Neuronal stem cell (in vitro differentiated cells): ENCODE measurements around the gene OSER1.

Source experiments
- DNase-seq: peaks from one replicate; pipeline ENCODE4 v3.0.0-alpha.2; 2013; ENCODE audit warnings: low spot score
- H2AFZ ChIP-seq: one replicate; pipeline ENCODE4 v1.6.1; 2013; ENCODE audit warnings: mild to moderate bottlenecking, low read length, inconsistent platforms
- H2AK5ac ChIP-seq: 2 replicates; pipeline ENCODE4 v1.6.1; 2013; ENCODE audit warnings: low read depth, mild to moderate bottlenecking, inconsistent platforms, low read length, moderate library complexity, mixed read lengths
- H2BK120ac ChIP-seq: 2 replicates; pipeline ENCODE4 v1.6.1; 2013; ENCODE audit warnings: low read depth, mild to moderate bottlenecking, inconsistent platforms, low read length, moderate library complexity, mixed read lengths
- H2BK12ac ChIP-seq: one replicate; pipeline ENCODE4 v1.6.1; 2013; ENCODE audit warnings: low read length, inconsistent platforms
- H2BK15ac ChIP-seq: 2 replicates; pipeline ENCODE4 v1.6.1; 2013; ENCODE audit warnings: mild to moderate bottlenecking, low read length, inconsistent platforms, mixed read lengths
- H2BK5ac ChIP-seq: one replicate; pipeline ENCODE4 v1.6.1; 2013; ENCODE audit warnings: inconsistent platforms, mild to moderate bottlenecking, low read length, moderate library complexity
- H3K14ac ChIP-seq: one replicate; pipeline ENCODE4 v1.6.1; 2013; ENCODE audit warnings: low read length, inconsistent platforms
- H3K18ac ChIP-seq: 2 replicates; pipeline ENCODE4 v1.6.1; 2013; ENCODE audit warnings: low read length, inconsistent platforms
- H3K23ac ChIP-seq: 2 replicates; pipeline ENCODE4 v1.6.1; 2013; ENCODE audit warnings: low read depth, mild to moderate bottlenecking, mixed read lengths, low read length, inconsistent platforms; ENCODE audit not compliant: poor library complexity
- H3K27ac ChIP-seq: replicated peaks from 3 replicates; pipeline ENCODE4 v1.5.1; 2013; ENCODE audit warnings: low read length, inconsistent platforms
- H3K27me3 ChIP-seq, 3 experiments: 2 replicates each; pipeline ENCODE4 v1.6.1; 2013; ENCODE audit warnings: low read length in 3 of 3, mild to moderate bottlenecking in 2 of 3, inconsistent platforms in 1 of 3, low read depth in 1 of 3, mixed read lengths in 1 of 3, moderate library complexity in 1 of 3; ENCODE audit not compliant: control insufficient read depth in 3 of 3, insufficient read depth in 3 of 3
- H3K36me3 ChIP-seq, 2 donors: replicated peaks in 1 of 2; 2 replicates each; pipeline ENCODE4 v1.6.1; 2013; ENCODE audit warnings: low read length in 2 of 2; ENCODE audit not compliant: control insufficient read depth in 2 of 2, insufficient read depth in 2 of 2
- H3K4ac ChIP-seq: 2 replicates; pipeline ENCODE4 v1.6.1; 2013; ENCODE audit warnings: inconsistent platforms, mild to moderate bottlenecking, low read length, moderate library complexity
- H3K4me1 ChIP-seq, 2 donors: 1 replicate in 1 of 2; 2 replicates in 1 of 2; pipeline ENCODE4 v1.6.1; 2013; ENCODE audit warnings: low read length in 2 of 2, low read depth in 1 of 2; ENCODE audit not compliant: control insufficient read depth in 2 of 2, insufficient read depth in 1 of 2
- H3K4me2 ChIP-seq: one replicate; pipeline ENCODE4 v1.6.1; 2013; ENCODE audit warnings: mild to moderate bottlenecking, low read length, inconsistent platforms; ENCODE audit not compliant: insufficient read depth, poor library complexity, severe bottlenecking
- H3K4me3 ChIP-seq, 2 donors: 2 replicates each; pipeline ENCODE4 v1.5.1; 2013; ENCODE audit warnings: low read length in 2 of 2, mild to moderate bottlenecking in 2 of 2, inconsistent platforms in 1 of 2, moderate library complexity in 1 of 2
- H3K79me1 ChIP-seq: one replicate; pipeline ENCODE4 v1.6.1; 2013; ENCODE audit warnings: low read depth, mild to moderate bottlenecking, inconsistent platforms, low read length, moderate library complexity
- H3K9ac ChIP-seq: one replicate; pipeline ENCODE4 v1.6.1; 2013; ENCODE audit warnings: mild to moderate bottlenecking, low read depth, low read length, inconsistent platforms; ENCODE audit not compliant: poor library complexity
- H3K9me3 ChIP-seq, 2 donors: replicated peaks in 1 of 2; 2 replicates each; pipeline versions ENCODE3 to v1.6.1; 2013; ENCODE audit warnings: low read length in 2 of 2, mild to moderate bottlenecking in 2 of 2, inconsistent platforms in 1 of 2, low read depth in 1 of 2, mixed read lengths in 1 of 2, moderate library complexity in 1 of 2; ENCODE audit not compliant: control insufficient read depth in 2 of 2, insufficient read depth in 1 of 2
- H4K8ac ChIP-seq: one replicate; pipeline ENCODE4 v1.6.1; 2013; ENCODE audit warnings: low read depth, mild to moderate bottlenecking, inconsistent platforms, low read length, moderate library complexity
- H4K91ac ChIP-seq: one replicate; pipeline ENCODE4 v1.6.1; 2013; ENCODE audit warnings: low read length, low read depth, mild to moderate bottlenecking, inconsistent platforms; ENCODE audit not compliant: poor library complexity
- WGBS, 2 donors: extraction: QIAGEN DNeasy Blood & Tissue Kit; methylation state at CpG; one replicate each; pipeline ENCODE4 v1.1.7; 2013; ENCODE audit warnings: missing lambda C conversion rate in 2 of 2, mixed read lengths in 1 of 2; ENCODE audit not compliant: insufficient read length in 2 of 2, insufficient replicate concordance in 1 of 2; ENCODE audit errors: extremely low coverage in 2 of 2; 5-methylcytosine and 5-hydroxymethylcytosine counted together

OSER1 gene

GRCh38 chr20:44206132-44206531 lies 4.4 kb downstream of the OSER1 start:
- H2AK5ac ChIP-seq: no peak overlapping the region
- H3K4me1 ChIP-seq: peaks cover 3 to 16% of the 10 kb centered on the region in 2 donors
- H2BK5ac ChIP-seq: no peak overlapping the region
- H3K9ac ChIP-seq: no peak overlapping the region
- H3K18ac ChIP-seq: no peak overlapping the region
- H2AFZ ChIP-seq: no peak overlapping the region
- H3K4ac ChIP-seq: no peak overlapping the region
- H3K4me2 ChIP-seq: no peak overlapping the region
- H3K23ac ChIP-seq: no peak overlapping the region
- H2BK15ac ChIP-seq: no peak overlapping the region
- no peak overlapping the region for H4K8ac ChIP-seq
- no peak overlapping the region for H2BK12ac ChIP-seq
- H3K27ac ChIP-seq: no peak overlapping the region
- H3K36me3 ChIP-seq: peaks cover 12 to 61% of the 10 kb centered on the region in 2 donors
- no peak overlapping the region for H4K91ac ChIP-seq
- H3K4me3 ChIP-seq: no peak overlapping the region
- no peak overlapping the region for H2BK120ac ChIP-seq
- no peak overlapping the region for H3K14ac ChIP-seq
- no peaks in the 10 kb centered on the region for H3K27me3 ChIP-seq
- H3K9me3 ChIP-seq: no peaks in the 10 kb centered on the region
- DNase-seq: no peak
- H3K79me1 ChIP-seq: peaks cover 2% of the 10 kb centered on the region

DNA sequence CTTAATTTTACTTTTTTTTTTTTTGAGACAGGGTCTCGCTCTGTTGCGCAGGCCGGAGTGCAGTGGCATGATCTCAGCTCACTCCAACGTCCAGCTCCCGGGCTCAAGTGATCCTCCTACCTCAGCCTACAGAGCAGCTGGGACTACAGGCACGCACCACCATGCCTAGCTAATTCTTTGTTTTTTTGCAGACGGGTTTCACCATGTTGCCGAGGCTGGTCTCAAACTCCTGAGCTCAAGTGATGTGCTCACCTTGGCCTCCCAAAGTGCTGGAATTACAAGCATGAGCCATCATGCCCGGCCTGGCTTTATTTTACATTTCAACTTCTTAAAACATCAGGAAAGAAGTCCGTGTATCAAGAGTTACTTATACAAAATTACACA lies 5.7 kb downstream of the OSER1 start:
- Histone ChIP-seq H3K18ac (no peak overlapping the region), H3K4me3 (no peak overlapping the region), H3K23ac (no peak overlapping the region), H4K91ac (no peak overlapping the region), H3K79me1 (peaks cover under 1% of the 10 kb centered on the region), H3K27me3 (no peaks in the 10 kb centered on the region), H3K9me3 (no peaks in the 10 kb centered on the region), H3K4me1 (peaks cover 3 to 16% of the 10 kb centered on the region in 2 donors), H2AK5ac (no peak overlapping the region), H2BK12ac (no peak overlapping the region), H2BK15ac (no peak overlapping the region), H3K4me2 (no peak overlapping the region), H3K9ac (no peak overlapping the region), H2AFZ (no peak overlapping the region), H2BK5ac (no peak overlapping the region), H3K36me3 (peaks cover 17 to 75% of the 10 kb centered on the region in 2 donors), H2BK120ac (no peak overlapping the region), H4K8ac (no peak overlapping the region), H3K14ac (no peak overlapping the region), H3K4ac (no peak overlapping the region), H3K27ac (no peak overlapping the region)
- DNase-seq: no peak
- WGBS, 2 donors: no CpG with 5 or more reads among the region's 10 CpGs

- H3K18ac ChIP-seq: no peak overlapping the region
- no peak overlapping the region for H3K4me3 ChIP-seq
- no peaks in the 10 kb centered on the region for H3K79me1 ChIP-seq
- no peak overlapping the region for H2BK120ac ChIP-seq
- H2AFZ ChIP-seq: no peak overlapping the region
- H3K9ac ChIP-seq: no peak overlapping the region
- no peaks in the 10 kb centered on the region for H3K27me3 ChIP-seq
- no peak overlapping the region for H3K23ac ChIP-seq
- no peak overlapping the region for H2BK12ac ChIP-seq
- no peak overlapping the region for H3K4ac ChIP-seq
- peaks cover 19 to 80% of the 10 kb centered on the region in 2 donors for H3K36me3 ChIP-seq
- no peak overlapping the region for H3K27ac ChIP-seq
- H2BK15ac ChIP-seq: no peak overlapping the region
- H3K14ac ChIP-seq: no peak overlapping the region
- H3K4me1 ChIP-seq: peaks cover 3 to 13% of the 10 kb centered on the region in 2 donors
- no CpG with 5 or more reads among the region's 4 CpGs for WGBS, 2 donors
- no peak overlapping the region for H2AK5ac ChIP-seq
- no peak overlapping the region for H4K8ac ChIP-seq
- H2BK5ac ChIP-seq: no peak overlapping the region
- DNase-seq: no peak
- H3K9me3 ChIP-seq: no peaks in the 10 kb centered on the region
- no peak overlapping the region for H4K91ac ChIP-seq
- H3K4me2 ChIP-seq: no peak overlapping the region
Observed at GRCh38 chr20:44204156-44204831, 6.3 kb downstream of the OSER1 start.

GRCh38 chr20:44203161-44203560 lies 7.4 kb downstream of the OSER1 start:
- Histone ChIP-seq H3K9me3 (no peaks in the 10 kb centered on the region), H3K23ac (no peak overlapping the region), H2BK5ac (no peak overlapping the region), H3K9ac (no peak overlapping the region), H3K79me1 (no peaks in the 10 kb centered on the region), H2BK12ac (no peak overlapping the region), H3K4me1 (peaks cover 0 to 6% of the 10 kb centered on the region in 2 donors), H4K91ac (no peak overlapping the region), H2BK120ac (no peak overlapping the region), H3K14ac (no peak overlapping the region), H3K18ac (no peak overlapping the region), H2AFZ (no peak overlapping the region), H3K4ac (no peak overlapping the region), H2AK5ac (no peak overlapping the region), H4K8ac (no peak overlapping the region), H2BK15ac (no peak overlapping the region), H3K36me3 (peaks cover 23 to 88% of the 10 kb centered on the region in 2 donors), H3K27me3 (no peaks in the 10 kb centered on the region), H3K4me2 (no peak overlapping the region), H3K27ac (no peak overlapping the region), H3K4me3 (no peak overlapping the region)
- no CpG with 5 or more reads among the region's 2 CpGs for WGBS, 2 donors
- no peak for DNase-seq
